Measurements from ENCODE around the gene ABHD10.

- TF ChIP-seq CTCF (IDR thresholded peaks at IDR 0.05): no peak
- TF ChIP-seq POLR2A (IDR thresholded peaks at IDR 0.05): no peak
These were observed 24.7 kb downstream of the ABHD10 start for GRCh38 chr3:112003321-112004080.

Measured in thyroid gland (tissue), 4 donors.